Measurements from ENCODE around the gene B3GALT4.

DNA sequence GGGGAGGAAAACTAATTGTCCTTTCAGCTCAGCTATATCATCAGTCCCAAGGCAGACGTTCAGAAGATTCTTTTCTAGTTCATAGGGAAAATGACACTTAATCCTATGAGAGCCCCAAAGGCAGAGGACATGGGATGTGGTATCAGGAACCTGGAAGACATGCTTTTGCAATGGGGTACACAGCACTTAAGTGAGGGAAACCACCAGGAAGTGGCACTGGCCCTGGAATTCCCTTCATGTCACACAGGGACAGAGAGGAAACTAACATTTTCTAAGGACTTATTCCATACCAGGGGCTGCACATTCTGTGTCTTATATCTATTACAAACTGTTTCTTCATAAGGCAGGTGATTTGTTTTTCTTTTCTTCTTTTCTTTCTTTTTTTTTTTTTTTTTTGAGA, 33.4 kb upstream of the B3GALT4 start:
- TF ChIP-seq CTCF (IDR thresholded peaks at IDR 0.05): no peak
- TF ChIP-seq POLR2AphosphoS5 (IDR thresholded peaks at IDR 0.05): no peak
